ENCODE results near the gene OR52A1.
"Not testable (repeated sequence)": the region's sequence is repeated elsewhere in the genome, so short reads cannot be mapped to it uniquely, and the experiment has no call there.

Gene OR52A1

GRCh38 chr11:5154657-5155056, at the start of gene OR52A1:
TSS of gene OR52A1 (minus strand) at chr11:5154757. CDS start at chr11:5152369, 2,388 bp downstream.
- DNase-seq, result no peak

GRCh38 chr11:5203366-5203765, 48.8 kb upstream of the OR52A1 start:
- no peak for DNase-seq

- DNase-seq, result no peak
Measured at GRCh38 chr11:5200582-5200981, 46.0 kb upstream of the OR52A1 start, which contains the start of gene OR51V1. TSS of gene OR51V1 (minus strand) at chr11:5200682. CDS start at chr11:5200682, 0 bp downstream.

- no peak for DNase-seq
Measured at GRCh38 chr11:5198285-5198684, 43.7 kb upstream of the OR52A1 start.

- no peak for DNase-seq
Measured at GRCh38 chr11:5197536-5197935, 43.0 kb upstream of the OR52A1 start.

- no peak for DNase-seq
Measured at GRCh38 chr11:5196731-5197130, 42.2 kb upstream of the OR52A1 start.

GRCh38 chr11:5196067-5196466, 41.5 kb upstream of the OR52A1 start:
- no peak for DNase-seq

GRCh38 chr11:5192738-5193137, 38.2 kb upstream of the OR52A1 start:
- DNase-seq, result no peak

GRCh38 chr11:5188201-5188600, 33.6 kb upstream of the OR52A1 start:
- DNase-seq, result no peak

- no peak for DNase-seq
Measured at GRCh38 chr11:5178046-5178837, 23.7 kb upstream of the OR52A1 start.

- no peak for DNase-seq
Measured at GRCh38 chr11:5174934-5175333, 20.4 kb upstream of the OR52A1 start.

GRCh38 chr11:5171856-5172255, 17.3 kb upstream of the OR52A1 start:
- DNase-seq, result no peak

GRCh38 chr11:5165898-5166297, 11.3 kb upstream of the OR52A1 start:
- not testable (repeated sequence) for DNase-seq

GRCh38 chr11:5164807-5165206, 10.2 kb upstream of the OR52A1 start:
- DNase-seq, result not testable (repeated sequence)

- not testable (repeated sequence) for DNase-seq
Measured at GRCh38 chr11:5161045-5161444, 6.5 kb upstream of the OR52A1 start.

- DNase-seq, result not testable (repeated sequence)
Measured at GRCh38 chr11:5160217-5160616, 5.7 kb upstream of the OR52A1 start.

GRCh38 chr11:5159806-5160205, 5.2 kb upstream of the OR52A1 start:
- no peak for DNase-seq

GRCh38 chr11:5153574-5154431, 754 bp downstream of the OR52A1 start:
- DNase-seq, result no peak

- no peak for DNase-seq
Measured at GRCh38 chr11:5151713-5152153, 2.8 kb downstream of the OR52A1 start.

GRCh38 chr11:5144206-5144605, 10.4 kb downstream of the OR52A1 start:
- DNase-seq, result not testable (repeated sequence)

GRCh38 chr11:5137996-5138395, 16.6 kb downstream of the OR52A1 start, which contains the start of gene OR52A5:
TSS of gene OR52A5 (minus strand) at chr11:5138356. CDS start at chr11:5132642, 5,714 bp downstream.
- DNase-seq, result no peak

- no peak for DNase-seq
Measured at GRCh38 chr11:5137014-5137413, 17.5 kb downstream of the OR52A1 start.

GRCh38 chr11:5136261-5136660, 18.3 kb downstream of the OR52A1 start:
- no peak for DNase-seq
